IPS-NIHi7 (cell line): ENCODE results near the gene SHANK3.

ENCODE experiments used
- DNase-seq: peaks from one replicate; pipeline ENCODE4 v3.0.0; 2012; ENCODE audit warnings: mixed read lengths; ENCODE audit errors: extremely low spot score

Gene SHANK3

GRCh38 chr22:50678218-50678650 lies 5.6 kb downstream of the SHANK3 start:
- no peak for DNase-seq

GRCh38 chr22:50678651-50679521 lies 6.3 kb downstream of the SHANK3 start:
- DNase-seq, result peak; percentile 3

- peak; percentile 14 for DNase-seq
Measured at GRCh38 chr22:50683086-50683993, 10.7 kb downstream of the SHANK3 start.

GRCh38 chr22:50683994-50684371 lies 11.4 kb downstream of the SHANK3 start:
- DNase-seq, result peak; percentile 7

- DNase-seq, result no peak
Measured at GRCh38 chr22:50684501-50684900, 11.9 kb downstream of the SHANK3 start.

- DNase-seq, result peak; percentile 33
Measured at GRCh38 chr22:50684986-50685385, 12.4 kb downstream of the SHANK3 start.

GRCh38 chr22:50686794-50687193 lies 14.2 kb downstream of the SHANK3 start:
- no peak for DNase-seq

- no peak for DNase-seq
Measured at GRCh38 chr22:50687829-50688228, 15.2 kb downstream of the SHANK3 start.

GRCh38 chr22:50688448-50688847 lies 15.8 kb downstream of the SHANK3 start:
- no peak for DNase-seq

- DNase-seq, result no peak
Measured at GRCh38 chr22:50691521-50691920, 18.9 kb downstream of the SHANK3 start.

- DNase-seq, result no peak
Measured at GRCh38 chr22:50693462-50693861, 20.8 kb downstream of the SHANK3 start.

GRCh38 chr22:50694099-50694605 lies 21.5 kb downstream of the SHANK3 start:
- no peak for DNase-seq

- no peak for DNase-seq
Measured at GRCh38 chr22:50694766-50695420, 22.3 kb downstream of the SHANK3 start.

- DNase-seq, result no peak
Measured at GRCh38 chr22:50695421-50696250, 23.0 kb downstream of the SHANK3 start.

- DNase-seq, result no peak
Measured at GRCh38 chr22:50696251-50696798, 23.7 kb downstream of the SHANK3 start.

- peak; percentile 82 for DNase-seq
Measured at GRCh38 chr22:50696799-50697561, 24.4 kb downstream of the SHANK3 start.

GRCh38 chr22:50697667-50698506 lies 25.3 kb downstream of the SHANK3 start:
- no peak for DNase-seq

- DNase-seq, result no peak
Measured at GRCh38 chr22:50698546-50698945, 25.9 kb downstream of the SHANK3 start.
